ENCODE measurements around the gene ADAMTSL5.

DNA sequence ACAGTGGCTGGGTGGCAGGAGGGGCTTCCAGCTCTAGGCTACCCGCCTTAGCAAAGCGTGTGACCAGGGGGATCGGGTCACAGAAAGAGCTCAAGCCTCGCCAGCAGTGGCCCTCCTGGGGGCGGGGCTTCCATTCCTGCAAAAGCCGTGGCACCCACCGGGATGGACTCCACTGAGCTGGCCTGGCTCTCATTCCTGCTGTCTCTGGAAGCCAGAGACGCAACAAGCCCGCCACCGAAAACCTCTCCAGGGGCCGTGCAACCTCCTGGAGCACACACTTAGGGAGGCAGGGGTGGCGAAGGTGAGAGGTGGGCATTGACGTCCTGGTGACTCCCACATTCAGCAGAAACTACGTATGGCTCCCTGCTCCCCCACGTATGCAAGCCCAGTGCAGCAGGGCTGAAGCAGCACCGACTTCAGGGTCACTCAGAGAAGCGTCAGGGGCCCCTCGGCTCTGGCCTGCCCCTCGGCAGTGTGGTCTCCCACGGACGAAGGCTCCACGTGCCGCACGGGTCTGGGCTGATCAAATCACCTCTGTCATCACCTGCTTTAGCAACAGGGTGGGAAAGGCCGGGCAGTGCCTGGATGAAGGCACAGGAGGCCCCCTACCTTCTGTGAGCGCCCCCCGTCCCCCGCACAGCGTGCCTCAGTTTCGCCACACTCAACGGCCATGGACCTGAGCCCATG lies 36.9 kb downstream of the ADAMTSL5 start:
- TF ChIP-seq, protein P1, sequence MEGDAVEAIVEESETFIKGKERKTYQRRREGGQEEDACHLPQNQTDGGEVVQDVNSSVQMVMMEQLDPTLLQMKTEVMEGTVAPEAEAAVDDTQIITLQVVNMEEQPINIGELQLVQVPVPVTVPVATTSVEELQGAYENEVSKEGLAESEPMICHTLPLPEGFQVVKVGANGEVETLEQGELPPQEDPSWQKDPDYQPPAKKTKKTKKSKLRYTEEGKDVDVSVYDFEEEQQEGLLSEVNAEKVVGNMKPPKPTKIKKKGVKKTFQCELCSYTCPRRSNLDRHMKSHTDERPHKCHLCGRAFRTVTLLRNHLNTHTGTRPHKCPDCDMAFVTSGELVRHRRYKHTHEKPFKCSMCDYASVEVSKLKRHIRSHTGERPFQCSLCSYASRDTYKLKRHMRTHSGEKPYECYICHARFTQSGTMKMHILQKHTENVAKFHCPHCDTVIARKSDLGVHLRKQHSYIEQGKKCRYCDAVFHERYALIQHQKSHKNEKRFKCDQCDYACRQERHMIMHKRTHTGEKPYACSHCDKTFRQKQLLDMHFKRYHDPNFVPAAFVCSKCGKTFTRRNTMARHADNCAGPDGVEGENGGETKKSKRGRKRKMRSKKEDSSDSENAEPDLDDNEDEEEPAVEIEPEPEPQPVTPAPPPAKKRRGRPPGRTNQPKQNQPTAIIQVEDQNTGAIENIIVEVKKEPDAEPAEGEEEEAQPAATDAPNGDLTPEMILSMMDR (IDR thresholded peaks at IDR 0.05): no peak
- no peak for TF ChIP-seq POLR2A (IDR thresholded peaks at IDR 0.05)

Measured in esophagus squamous epithelium (tissue), 4 donors.